HL-60 (cell line): Measurements from ENCODE around the gene CLCN3.
"Not testable (repeated sequence)": the region's sequence is repeated elsewhere in the genome, so short reads cannot be mapped to it uniquely, and the experiment has no call there.

Experiments used
- DNase-seq, 2 experiments: peaks; one replicate each; pipeline ENCODE4 v3.0.0-alpha.2; 2010 to 2020; ENCODE audit warnings: low read depth in 1 of 2, low spot score in 1 of 2
- H3K27ac ChIP-seq: fragments of 250-450 bp; sonication (Bioruptor Pico); replicated peaks from 2 replicates; pipeline ENCODE4 v1.5.1; 2020; ENCODE audit warnings: mild to moderate bottlenecking, moderate library complexity
- H3K27me3 ChIP-seq: fragments of 250-450 bp; sonication (Bioruptor Pico); 2 replicates; pipeline ENCODE4 v1.5.1; 2021; ENCODE audit warnings: mild to moderate bottlenecking, moderate library complexity; ENCODE audit not compliant: insufficient read depth, poor library complexity, severe bottlenecking
- H3K4me3 ChIP-seq: replicated peaks from 2 replicates; pipeline ENCODE4 v1.5.1; 2011; ENCODE audit warnings: mild to moderate bottlenecking, control low read depth, low read length; ENCODE audit not compliant: insufficient read depth
- GABPA ChIP-seq: IDR thresholded peaks from 2 replicates; pipeline ENCODE4 v1.6.1; 2012; ENCODE audit warnings: low read depth
- POLR2AphosphoS5 ChIP-seq: IDR thresholded peaks from 2 replicates; pipeline ENCODE4 v1.6.1; 2012; ENCODE audit warnings: low read depth
- SPI1 ChIP-seq: IDR thresholded peaks from 2 replicates; pipeline ENCODE4 v1.6.1; 2012; ENCODE audit warnings: low read depth, mild to moderate bottlenecking, borderline replicate concordance
- TF ChIP-seq, protein P1 (sequence below): IDR thresholded peaks from 2 replicates; pipeline ENCODE4 v1.6.1; 2012; ENCODE audit warnings: low read depth; ENCODE audit not compliant: insufficient replicate concordance
- TF ChIP-seq, protein P2 (sequence below): IDR thresholded peaks from one replicate; pipeline ENCODE4 v1.5.1; 2011; ENCODE audit warnings: low read length, control low read depth, inconsistent platforms; ENCODE audit not compliant: insufficient read depth

The CLCN3 gene

DNA sequence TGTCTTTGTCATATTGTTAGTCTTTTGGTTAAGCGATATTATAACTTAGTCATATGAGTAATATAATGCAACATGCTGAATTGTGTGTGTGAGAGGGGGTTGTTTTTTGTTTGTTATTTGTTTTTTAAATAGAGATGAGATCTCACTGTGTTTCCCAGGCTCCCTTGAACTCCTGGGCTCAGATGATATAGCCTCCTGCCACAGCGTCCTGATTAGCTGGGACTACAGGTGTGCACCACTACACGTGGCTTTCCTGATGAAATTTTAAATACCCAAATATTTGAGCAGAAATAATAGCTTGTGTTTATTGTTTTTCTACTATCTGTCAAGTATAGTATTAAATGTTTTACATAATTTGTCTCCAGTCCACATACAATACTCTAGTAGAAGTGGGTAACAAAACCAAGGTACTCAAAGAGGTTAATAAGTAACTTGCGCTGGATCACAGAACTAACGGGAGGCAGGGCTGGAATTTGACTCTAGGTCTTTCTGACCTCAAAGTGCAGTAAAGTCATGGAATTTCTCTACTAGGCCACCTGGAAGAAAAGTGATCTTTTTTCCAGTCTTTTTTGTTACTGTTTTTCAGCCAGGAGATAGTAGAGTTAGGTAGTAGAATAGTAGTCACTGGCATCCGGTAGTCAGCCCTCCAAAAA lies 47.8 kb downstream of the CLCN3 start:
- Histone ChIP-seq H3K27ac (no peak overlapping the region), H3K27me3 (no peaks in the 10 kb centered on the region), H3K4me3 (no peak overlapping the region)
- TF ChIP-seq SPI1 (no peak), GABPA (no peak), POLR2AphosphoS5 (no peak)
- TF ChIP-seq, protein P1, sequence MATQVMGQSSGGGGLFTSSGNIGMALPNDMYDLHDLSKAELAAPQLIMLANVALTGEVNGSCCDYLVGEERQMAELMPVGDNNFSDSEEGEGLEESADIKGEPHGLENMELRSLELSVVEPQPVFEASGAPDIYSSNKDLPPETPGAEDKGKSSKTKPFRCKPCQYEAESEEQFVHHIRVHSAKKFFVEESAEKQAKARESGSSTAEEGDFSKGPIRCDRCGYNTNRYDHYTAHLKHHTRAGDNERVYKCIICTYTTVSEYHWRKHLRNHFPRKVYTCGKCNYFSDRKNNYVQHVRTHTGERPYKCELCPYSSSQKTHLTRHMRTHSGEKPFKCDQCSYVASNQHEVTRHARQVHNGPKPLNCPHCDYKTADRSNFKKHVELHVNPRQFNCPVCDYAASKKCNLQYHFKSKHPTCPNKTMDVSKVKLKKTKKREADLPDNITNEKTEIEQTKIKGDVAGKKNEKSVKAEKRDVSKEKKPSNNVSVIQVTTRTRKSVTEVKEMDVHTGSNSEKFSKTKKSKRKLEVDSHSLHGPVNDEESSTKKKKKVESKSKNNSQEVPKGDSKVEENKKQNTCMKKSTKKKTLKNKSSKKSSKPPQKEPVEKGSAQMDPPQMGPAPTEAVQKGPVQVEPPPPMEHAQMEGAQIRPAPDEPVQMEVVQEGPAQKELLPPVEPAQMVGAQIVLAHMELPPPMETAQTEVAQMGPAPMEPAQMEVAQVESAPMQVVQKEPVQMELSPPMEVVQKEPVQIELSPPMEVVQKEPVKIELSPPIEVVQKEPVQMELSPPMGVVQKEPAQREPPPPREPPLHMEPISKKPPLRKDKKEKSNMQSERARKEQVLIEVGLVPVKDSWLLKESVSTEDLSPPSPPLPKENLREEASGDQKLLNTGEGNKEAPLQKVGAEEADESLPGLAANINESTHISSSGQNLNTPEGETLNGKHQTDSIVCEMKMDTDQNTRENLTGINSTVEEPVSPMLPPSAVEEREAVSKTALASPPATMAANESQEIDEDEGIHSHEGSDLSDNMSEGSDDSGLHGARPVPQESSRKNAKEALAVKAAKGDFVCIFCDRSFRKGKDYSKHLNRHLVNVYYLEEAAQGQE: no peak
- TF ChIP-seq, protein P2, sequence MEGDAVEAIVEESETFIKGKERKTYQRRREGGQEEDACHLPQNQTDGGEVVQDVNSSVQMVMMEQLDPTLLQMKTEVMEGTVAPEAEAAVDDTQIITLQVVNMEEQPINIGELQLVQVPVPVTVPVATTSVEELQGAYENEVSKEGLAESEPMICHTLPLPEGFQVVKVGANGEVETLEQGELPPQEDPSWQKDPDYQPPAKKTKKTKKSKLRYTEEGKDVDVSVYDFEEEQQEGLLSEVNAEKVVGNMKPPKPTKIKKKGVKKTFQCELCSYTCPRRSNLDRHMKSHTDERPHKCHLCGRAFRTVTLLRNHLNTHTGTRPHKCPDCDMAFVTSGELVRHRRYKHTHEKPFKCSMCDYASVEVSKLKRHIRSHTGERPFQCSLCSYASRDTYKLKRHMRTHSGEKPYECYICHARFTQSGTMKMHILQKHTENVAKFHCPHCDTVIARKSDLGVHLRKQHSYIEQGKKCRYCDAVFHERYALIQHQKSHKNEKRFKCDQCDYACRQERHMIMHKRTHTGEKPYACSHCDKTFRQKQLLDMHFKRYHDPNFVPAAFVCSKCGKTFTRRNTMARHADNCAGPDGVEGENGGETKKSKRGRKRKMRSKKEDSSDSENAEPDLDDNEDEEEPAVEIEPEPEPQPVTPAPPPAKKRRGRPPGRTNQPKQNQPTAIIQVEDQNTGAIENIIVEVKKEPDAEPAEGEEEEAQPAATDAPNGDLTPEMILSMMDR: no peak
- DNase-seq: no peak

- H3K27ac ChIP-seq: no peak overlapping the region
- H3K27me3 ChIP-seq: no peaks in the 10 kb centered on the region
- TF ChIP-seq POLR2AphosphoS5 (no peak), GABPA (no peak)
- TF ChIP-seq, protein P2: no peak
- TF ChIP-seq, protein P1: no peak
- no peak for DNase-seq
- H3K4me3 ChIP-seq: no peak overlapping the region
These were observed 55.4 kb downstream of the CLCN3 start for GRCh38 chr4:169675825-169676224.

DNA sequence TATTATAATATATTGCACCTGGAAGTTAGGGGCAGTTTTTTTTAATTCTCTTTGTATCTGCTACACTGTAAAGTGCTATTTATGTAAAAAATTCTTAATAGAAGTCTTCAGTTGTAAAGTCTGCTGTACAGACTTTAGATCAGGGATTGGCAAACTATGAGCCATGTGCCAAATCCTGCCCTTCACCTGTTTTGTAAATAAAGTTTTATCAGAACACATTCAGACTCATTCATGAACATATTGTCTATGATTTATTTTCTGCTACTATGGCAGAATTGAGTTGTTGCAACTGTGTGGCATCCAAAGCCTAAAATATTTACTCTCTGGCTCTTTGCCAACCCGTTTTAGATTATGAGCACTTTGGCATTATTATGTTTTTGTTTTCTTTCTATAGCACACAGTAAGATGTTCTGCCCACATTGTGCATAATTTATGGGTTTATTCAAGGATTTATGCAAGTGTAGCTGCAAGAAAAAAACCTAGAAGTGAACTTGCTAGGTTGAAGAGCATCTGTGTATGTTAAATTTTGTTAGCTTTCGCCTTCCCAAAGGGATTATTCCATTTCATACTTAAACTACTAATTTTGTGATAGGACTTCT lies 56.9 kb downstream of the CLCN3 start:
- Histone ChIP-seq H3K27me3 (no peaks in the 10 kb centered on the region), H3K27ac (no peak overlapping the region), H3K4me3 (no peak overlapping the region)
- TF ChIP-seq POLR2AphosphoS5: no peak
- TF ChIP-seq SPI1: no peak
- TF ChIP-seq GABPA: no peak
- TF ChIP-seq, protein P1: no peak
- TF ChIP-seq, protein P2: no peak
- no peak for DNase-seq

GRCh38 chr4:169678486-169678885 lies 58.1 kb downstream of the CLCN3 start:
- H3K4me3 ChIP-seq, H3K27me3 ChIP-seq, H3K27ac ChIP-seq, DNase-seq: not testable (repeated sequence)

- not testable (repeated sequence) for H3K4me3 ChIP-seq, DNase-seq, H3K27me3 ChIP-seq, H3K27ac ChIP-seq
These were observed 58.7 kb downstream of the CLCN3 start for GRCh38 chr4:169678951-169679591.
